Measurements from ENCODE around the gene FAR2.

- TF ChIP-seq GATA2 (IDR thresholded peaks at IDR 0.05; ENCODE audit: low read depth, low read length) = no peak
- no peak for TF ChIP-seq GATA3 (IDR thresholded peaks at IDR 0.05; ENCODE audit: low read depth, low read length)
Measured at GRCh38 chr12:29212682-29213403, 63.8 kb downstream of the FAR2 start.
